ENCODE data around the gene NUMA1. TPM values are rescaled to one million over a fixed set of nuclear protein-coding genes. Genes with fewer than 3 reads are reported as not detected.

The NUMA1 gene
- polyA plus RNA-seq, 1 experiment = 79.5 TPM

DNA sequence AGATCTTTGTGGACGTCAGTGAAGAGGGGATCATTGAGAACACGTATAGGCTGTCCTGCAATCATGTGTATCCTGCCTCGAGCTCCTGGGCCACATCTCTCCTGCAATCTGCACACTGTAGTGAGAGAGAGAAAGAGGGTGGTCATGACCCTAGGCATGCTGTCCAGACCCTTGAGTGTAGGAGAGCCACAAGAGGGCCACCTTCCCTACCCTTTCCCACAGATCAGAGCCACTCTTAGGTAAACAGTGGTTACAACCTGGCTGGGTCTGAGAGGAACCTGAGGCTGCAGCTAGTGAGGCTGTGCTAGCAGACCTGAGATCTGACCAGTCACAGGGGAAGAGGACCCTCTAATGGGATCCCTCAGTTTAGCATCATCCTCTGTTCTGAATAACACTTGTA is 85.6 kb downstream of the NUMA1 start:
- no peak overlapping the region for H3K27ac ChIP-seq (ENCODE audit: low read depth, low read length)
- ChIA-PET POLR2A (no interaction called here), CTCF (interaction anchor here (0.5 to 1.7 kb wide), 3 partner anchors 17 to 296 kb away, joined by 3 to 7 read pairs (median 5); no protein-coding TSS in a partner anchor)
- no peak overlapping the region for H3K4me3 ChIP-seq (ENCODE audit: low read depth, low read length)
- no peak for DNase-seq (ENCODE audit: low read depth, low spot score)
- H3K9me3 ChIP-seq (ENCODE audit: control insufficient read depth, insufficient read depth, low read length) = no peaks in the 10 kb centered on the region
- TF ChIP-seq, protein P1, sequence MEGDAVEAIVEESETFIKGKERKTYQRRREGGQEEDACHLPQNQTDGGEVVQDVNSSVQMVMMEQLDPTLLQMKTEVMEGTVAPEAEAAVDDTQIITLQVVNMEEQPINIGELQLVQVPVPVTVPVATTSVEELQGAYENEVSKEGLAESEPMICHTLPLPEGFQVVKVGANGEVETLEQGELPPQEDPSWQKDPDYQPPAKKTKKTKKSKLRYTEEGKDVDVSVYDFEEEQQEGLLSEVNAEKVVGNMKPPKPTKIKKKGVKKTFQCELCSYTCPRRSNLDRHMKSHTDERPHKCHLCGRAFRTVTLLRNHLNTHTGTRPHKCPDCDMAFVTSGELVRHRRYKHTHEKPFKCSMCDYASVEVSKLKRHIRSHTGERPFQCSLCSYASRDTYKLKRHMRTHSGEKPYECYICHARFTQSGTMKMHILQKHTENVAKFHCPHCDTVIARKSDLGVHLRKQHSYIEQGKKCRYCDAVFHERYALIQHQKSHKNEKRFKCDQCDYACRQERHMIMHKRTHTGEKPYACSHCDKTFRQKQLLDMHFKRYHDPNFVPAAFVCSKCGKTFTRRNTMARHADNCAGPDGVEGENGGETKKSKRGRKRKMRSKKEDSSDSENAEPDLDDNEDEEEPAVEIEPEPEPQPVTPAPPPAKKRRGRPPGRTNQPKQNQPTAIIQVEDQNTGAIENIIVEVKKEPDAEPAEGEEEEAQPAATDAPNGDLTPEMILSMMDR (IDR thresholded peaks at IDR 0.05; ENCODE audit: low read depth, low read length) = no peak
- H3K27me3 ChIP-seq (ENCODE audit: control insufficient read depth, insufficient read depth, low read length) = no peaks in the 10 kb centered on the region

DNA sequence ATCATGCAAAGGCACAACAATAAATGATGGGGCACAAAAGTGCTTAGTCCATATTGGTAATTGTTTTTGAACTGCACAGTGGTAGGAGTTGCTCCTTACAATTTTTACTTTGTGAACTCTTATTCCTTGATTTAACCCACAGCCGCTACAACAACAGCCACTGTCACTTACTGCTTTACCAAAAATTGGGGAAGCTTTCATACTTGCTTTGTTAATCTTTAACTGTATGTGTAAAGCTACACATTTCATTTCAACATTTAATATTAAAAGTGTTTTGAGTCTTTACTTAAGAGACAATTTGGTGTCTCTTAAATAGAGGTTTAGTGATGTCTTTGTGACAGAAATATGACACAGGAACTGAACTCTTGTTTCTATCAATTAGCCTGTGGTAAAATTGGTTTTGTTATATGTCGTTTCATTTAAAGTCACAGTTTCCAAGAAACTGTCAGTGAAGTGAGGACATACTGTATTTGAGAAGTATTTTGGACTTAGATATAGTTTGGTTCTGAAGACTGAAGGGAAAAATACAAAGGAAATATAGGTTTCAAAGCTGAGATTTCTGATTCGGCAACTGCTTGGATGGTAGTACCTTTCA is 88.1 kb downstream of the NUMA1 start:
- Histone ChIP-seq H3K4me3 (ENCODE audit: low read depth, low read length) (no peak overlapping the region), H3K27me3 (ENCODE audit: control insufficient read depth, insufficient read depth, low read length) (no peaks in the 10 kb centered on the region), H3K9me3 (ENCODE audit: control insufficient read depth, insufficient read depth, low read length) (no peaks in the 10 kb centered on the region), H3K27ac (ENCODE audit: low read depth, low read length) (no peak overlapping the region)
- TF ChIP-seq, protein P1 (IDR thresholded peaks at IDR 0.05; ENCODE audit: low read depth, low read length) = no peak
- CTCF ChIA-PET = interaction anchor here (7.1 kb wide), 1 partner anchor 14 kb away, joined by 53 read pairs; no protein-coding TSS in a partner anchor
- no peak for DNase-seq (ENCODE audit: low read depth, low spot score)
- POLR2A ChIA-PET = no interaction called here

DNA sequence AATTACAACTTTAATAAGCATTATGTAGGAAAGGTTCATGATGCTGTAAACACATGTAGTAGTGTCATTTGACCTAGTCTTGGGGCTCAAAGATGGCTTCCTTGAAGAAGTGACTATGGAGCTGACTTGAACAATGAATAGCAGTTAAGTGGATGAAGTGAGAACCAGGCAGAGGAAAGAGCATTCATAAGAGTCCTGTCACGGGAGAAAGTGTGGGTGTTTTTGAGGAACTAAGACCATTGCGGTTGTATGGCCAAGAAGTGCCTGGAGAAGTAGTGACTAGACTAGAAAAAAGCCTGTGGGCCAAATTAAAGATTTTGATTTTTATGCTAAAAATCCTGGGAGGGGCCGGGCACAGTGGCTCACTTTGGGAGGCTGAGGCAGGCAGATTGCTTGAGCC is 88.8 kb downstream of the NUMA1 start:
- no peak for DNase-seq (ENCODE audit: low read depth, low spot score)
- Histone ChIP-seq H3K4me3 (ENCODE audit: low read depth, low read length) (no peak overlapping the region), H3K9me3 (ENCODE audit: control insufficient read depth, insufficient read depth, low read length) (no peaks in the 10 kb centered on the region), H3K27ac (ENCODE audit: low read depth, low read length) (no peak overlapping the region), H3K27me3 (ENCODE audit: control insufficient read depth, insufficient read depth, low read length) (no peaks in the 10 kb centered on the region)
- ChIA-PET CTCF (interaction anchor here (7.1 kb wide), 1 partner anchor 13 kb away, joined by 53 read pairs; no protein-coding TSS in a partner anchor), POLR2A (no interaction called here)
- TF ChIP-seq, protein P1 (IDR thresholded peaks at IDR 0.05; ENCODE audit: low read depth, low read length) = no peak

DNA sequence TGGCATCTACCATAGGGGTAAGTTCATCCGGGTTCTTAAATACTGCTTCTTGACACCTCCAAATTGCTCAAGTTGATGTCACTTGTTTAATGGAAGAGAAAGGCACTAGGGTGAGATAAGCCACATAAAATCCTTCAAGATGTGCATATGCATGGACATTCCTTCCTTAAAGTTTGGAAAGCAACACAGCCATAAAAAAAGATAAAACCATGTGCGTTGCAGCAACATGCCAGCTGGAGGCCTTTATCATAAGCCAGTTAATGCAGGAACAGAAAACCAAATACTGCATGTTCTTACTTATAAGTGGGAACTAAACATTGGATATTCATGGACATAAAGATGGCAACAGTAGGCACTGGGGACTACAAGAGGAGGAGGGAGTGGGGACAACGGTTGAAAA is 89.6 kb downstream of the NUMA1 start:
- Histone ChIP-seq H3K4me3 (ENCODE audit: low read depth, low read length) (no peak overlapping the region), H3K27ac (ENCODE audit: low read depth, low read length) (no peak overlapping the region), H3K27me3 (ENCODE audit: control insufficient read depth, insufficient read depth, low read length) (no peaks in the 10 kb centered on the region), H3K9me3 (ENCODE audit: control insufficient read depth, insufficient read depth, low read length) (no peaks in the 10 kb centered on the region)
- ChIA-PET CTCF (interaction anchor here (7.1 kb wide), 1 partner anchor 13 kb away, joined by 53 read pairs; no protein-coding TSS in a partner anchor), POLR2A (no interaction called here)
- TF ChIP-seq, protein P1 (IDR thresholded peaks at IDR 0.05; ENCODE audit: low read depth, low read length) = no peak
- DNase-seq (ENCODE audit: low read depth, low spot score) = no peak

DNA sequence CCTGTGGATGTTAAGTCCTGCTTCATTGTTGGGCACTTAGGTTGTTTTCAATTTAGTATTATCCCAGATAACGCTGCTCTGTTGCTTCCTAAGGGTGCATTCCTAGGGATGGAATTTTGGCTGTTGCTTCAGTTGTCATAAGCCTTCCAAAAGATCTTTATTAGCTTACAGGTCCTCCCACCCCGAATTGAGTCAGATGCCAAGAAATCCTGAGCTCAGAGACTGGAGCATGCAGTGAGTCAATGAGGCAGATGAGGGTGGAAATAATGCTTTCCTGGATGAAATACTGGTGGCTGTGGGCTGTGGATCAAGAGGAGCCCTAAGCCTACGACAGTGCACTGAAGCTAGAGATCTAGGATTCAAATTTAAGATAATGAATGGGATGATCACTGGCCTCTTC is 92.3 kb downstream of the NUMA1 start:
- Histone ChIP-seq H3K9me3 (ENCODE audit: control insufficient read depth, insufficient read depth, low read length) (no peaks in the 10 kb centered on the region), H3K27me3 (ENCODE audit: control insufficient read depth, insufficient read depth, low read length) (no peaks in the 10 kb centered on the region), H3K4me3 (ENCODE audit: low read depth, low read length) (no peak overlapping the region), H3K27ac (ENCODE audit: low read depth, low read length) (peak overlapping the region; percentile 57)
- ChIA-PET CTCF (interaction anchor here (0.6 to 7.1 kb wide), 3 partner anchors 10 to 484 kb away, joined by 3 to 53 read pairs (median 3); no protein-coding TSS in a partner anchor), POLR2A (interaction anchor here (1.3 kb wide), 1 partner anchor 14 kb away, joined by 6 read pairs; no protein-coding TSS in a partner anchor)
- TF ChIP-seq, protein P1 (IDR thresholded peaks at IDR 0.05; ENCODE audit: low read depth, low read length) = no peak
- peak; percentile 59 for DNase-seq (ENCODE audit: low read depth, low spot score)

Data from AG04450 (cell line).